ENCODE results near the gene PTP4A2. TPM values are rescaled to one million over a fixed set of nuclear protein-coding genes. Genes with fewer than 3 reads are reported as not detected.

Gene PTP4A2
- total RNA-seq, 4 donors from 2014 or later, result 127 to 184 (median 159) TPM

DNA sequence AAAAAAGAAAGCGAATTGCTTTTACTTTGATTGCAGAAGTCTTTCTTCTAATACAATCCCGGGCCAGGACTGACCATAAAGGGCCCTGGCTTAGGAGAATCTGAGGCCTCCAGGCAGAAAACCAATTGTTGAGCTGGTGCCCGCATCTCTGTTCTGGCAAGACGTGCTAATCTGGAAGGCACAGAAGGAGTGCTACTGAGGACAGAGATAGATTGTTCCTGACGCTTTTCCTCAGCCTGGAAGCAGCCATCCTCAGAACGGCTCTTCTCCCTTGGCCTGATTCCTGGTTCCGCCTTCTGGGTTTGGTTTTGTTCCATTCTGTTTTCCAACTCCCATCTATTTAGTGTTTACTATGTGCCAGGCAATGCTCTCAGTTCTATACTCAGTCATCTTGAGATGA is 77.6 kb downstream of the PTP4A2 start:
- DNase-seq (ENCODE audit: low spot score in 2 of 2), result no peak
- Histone ChIP-seq H3K9me3 (peaks cover 0 to 4% (median 0%) of the 10 kb centered on the region in 4 donors), H3K27me3 (no peaks in the 10 kb centered on the region), H3K36me3 (no peaks in the 10 kb centered on the region), H3K4me3 (no peak overlapping the region), H3K27ac (no peak overlapping the region), H3K4me1 (no peaks in the 10 kb centered on the region)
- 67 to 77% methylated on average over 7 of the region's 7 CpGs for WGBS, 2 donors
- TF ChIP-seq EP300 (IDR thresholded peaks at IDR 0.05) (no peak), POLR2A (IDR thresholded peaks at IDR 0.05) (no peak)
- TF ChIP-seq, protein P1, sequence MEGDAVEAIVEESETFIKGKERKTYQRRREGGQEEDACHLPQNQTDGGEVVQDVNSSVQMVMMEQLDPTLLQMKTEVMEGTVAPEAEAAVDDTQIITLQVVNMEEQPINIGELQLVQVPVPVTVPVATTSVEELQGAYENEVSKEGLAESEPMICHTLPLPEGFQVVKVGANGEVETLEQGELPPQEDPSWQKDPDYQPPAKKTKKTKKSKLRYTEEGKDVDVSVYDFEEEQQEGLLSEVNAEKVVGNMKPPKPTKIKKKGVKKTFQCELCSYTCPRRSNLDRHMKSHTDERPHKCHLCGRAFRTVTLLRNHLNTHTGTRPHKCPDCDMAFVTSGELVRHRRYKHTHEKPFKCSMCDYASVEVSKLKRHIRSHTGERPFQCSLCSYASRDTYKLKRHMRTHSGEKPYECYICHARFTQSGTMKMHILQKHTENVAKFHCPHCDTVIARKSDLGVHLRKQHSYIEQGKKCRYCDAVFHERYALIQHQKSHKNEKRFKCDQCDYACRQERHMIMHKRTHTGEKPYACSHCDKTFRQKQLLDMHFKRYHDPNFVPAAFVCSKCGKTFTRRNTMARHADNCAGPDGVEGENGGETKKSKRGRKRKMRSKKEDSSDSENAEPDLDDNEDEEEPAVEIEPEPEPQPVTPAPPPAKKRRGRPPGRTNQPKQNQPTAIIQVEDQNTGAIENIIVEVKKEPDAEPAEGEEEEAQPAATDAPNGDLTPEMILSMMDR (IDR thresholded peaks at IDR 0.05), result no peak

DNA sequence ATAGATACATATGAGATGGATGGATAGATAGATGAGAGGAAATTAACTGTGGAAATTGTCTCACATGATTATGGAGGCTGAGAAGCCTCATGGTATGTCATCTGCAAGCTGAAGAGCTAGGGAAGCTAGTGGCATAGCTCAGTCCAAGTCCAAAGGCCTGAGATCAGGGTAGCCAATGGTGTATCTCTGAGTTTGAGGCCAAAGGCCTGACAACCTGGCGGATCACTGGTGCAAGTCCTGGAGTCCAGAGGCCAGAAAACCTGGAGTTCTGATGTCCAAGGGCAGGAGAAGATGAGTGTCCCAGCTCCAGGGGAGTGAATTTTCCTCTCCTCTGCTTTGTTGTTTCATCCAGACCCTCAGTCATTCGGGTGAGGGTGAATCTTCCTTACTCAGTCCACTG is 78.4 kb downstream of the PTP4A2 start:
- Histone ChIP-seq H3K4me3 (no peak overlapping the region), H3K4me1 (no peaks in the 10 kb centered on the region), H3K27me3 (no peaks in the 10 kb centered on the region), H3K36me3 (no peaks in the 10 kb centered on the region), H3K9me3 (peaks cover 0 to 4% (median 0%) of the 10 kb centered on the region in 4 donors), H3K27ac (no peak overlapping the region)
- TF ChIP-seq POLR2A (IDR thresholded peaks at IDR 0.05) (no peak), EP300 (IDR thresholded peaks at IDR 0.05) (no peak)
- TF ChIP-seq, protein P1 (IDR thresholded peaks at IDR 0.05), result no peak
- WGBS, 2 donors, result 90 to 94% methylated on average over 2 of the region's 2 CpGs
- no peak for DNase-seq (ENCODE audit: low spot score in 2 of 2)

DNA sequence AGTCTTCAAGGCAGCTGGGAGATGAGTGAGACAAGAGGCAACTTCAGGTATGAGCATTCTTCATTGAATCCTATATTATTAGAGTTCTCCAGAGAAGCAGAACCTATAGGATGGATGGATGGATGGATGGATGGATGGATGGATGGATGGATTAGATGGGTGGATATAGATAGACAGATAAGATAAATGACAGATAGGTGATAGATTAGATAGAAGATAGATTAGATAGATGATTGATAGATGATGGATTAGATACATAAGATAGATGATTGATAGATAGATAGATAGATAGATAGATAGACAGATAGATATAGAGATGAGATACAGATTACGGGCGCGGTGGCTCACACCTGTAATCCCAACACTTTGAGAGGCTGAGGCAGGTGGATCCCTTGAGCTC is 79.1 kb downstream of the PTP4A2 start:
- Histone ChIP-seq H3K36me3 (no peaks in the 10 kb centered on the region), H3K27ac (no peak overlapping the region), H3K4me1 (no peaks in the 10 kb centered on the region), H3K4me3 (no peak overlapping the region), H3K9me3 (peaks cover 0 to 4% (median 0%) of the 10 kb centered on the region in 4 donors), H3K27me3 (no peaks in the 10 kb centered on the region)
- DNase-seq (ENCODE audit: low spot score in 2 of 2), result no peak
- WGBS, 2 donors, result 93 to 97% methylated on average over 3 of the region's 3 CpGs
- TF ChIP-seq, protein P1 (IDR thresholded peaks at IDR 0.05), result no peak
- TF ChIP-seq EP300 (IDR thresholded peaks at IDR 0.05) (no peak), POLR2A (IDR thresholded peaks at IDR 0.05) (no peak)

DNA sequence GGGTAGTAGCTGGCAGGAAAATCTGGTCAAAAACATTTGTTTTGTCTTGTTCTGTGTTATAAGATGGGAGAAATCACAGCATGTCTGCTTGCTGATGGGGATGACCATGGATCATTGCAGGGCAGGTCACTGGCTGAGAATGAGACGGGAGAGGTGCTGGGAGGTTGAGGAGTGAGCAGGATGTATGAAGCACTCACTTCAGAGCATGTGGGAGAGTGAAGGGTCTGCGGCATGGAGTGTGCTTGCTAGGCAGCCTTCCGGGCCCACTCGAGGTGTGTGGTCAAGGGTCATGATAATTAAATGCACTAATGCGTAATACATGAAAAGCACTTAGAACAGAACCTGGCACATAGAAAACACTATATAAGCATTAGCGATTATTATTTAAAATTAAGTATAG is 80.3 kb downstream of the PTP4A2 start:
- H3K4me3 ChIP-seq, result no peak overlapping the region
- 82 to 83% methylated on average over 6 of the region's 6 CpGs for WGBS, 2 donors
- no peak for TF ChIP-seq POLR2A (IDR thresholded peaks at IDR 0.05)
- TF ChIP-seq, protein P1 (IDR thresholded peaks at IDR 0.05), result no peak
- no peak for TF ChIP-seq EP300 (IDR thresholded peaks at IDR 0.05)

More for the DNA sequence above, 80.3 kb downstream of the PTP4A2 start:
- H3K4me1 ChIP-seq, result no peaks in the 10 kb centered on the region
- no peaks in the 10 kb centered on the region for H3K36me3 ChIP-seq
- H3K27ac ChIP-seq, result no peak overlapping the region
- H3K9me3 ChIP-seq, result no peaks in the 10 kb centered on the region
- no peaks in the 10 kb centered on the region for H3K27me3 ChIP-seq
- no peak for DNase-seq (ENCODE audit: low spot score in 2 of 2)

Other genes starting within 250 kb of the PTP4A2 start
- 100 to 1,000 TPM; 147 to 311 (median 212) TPM for gene COL16A1, start 234.4 kb downstream of the PTP4A2 start, total RNA-seq
- 10 to 100 TPM in 1 of 4 donors, 1 to 10 TPM in 3; 1.6 to 10.5 (median 4.1) TPM for gene ADGRB2, start 174.0 kb downstream of the PTP4A2 start, total RNA-seq
- 10 to 100 TPM in 1 of 4 donors, under 1 TPM in 2, not detected in 1; 0.42 to 14.1 (median 0.66) TPM for gene SPOCD1, start 122.3 kb downstream of the PTP4A2 start, total RNA-seq
- gene KHDRBS1, start 75.5 kb upstream of the PTP4A2 start, total RNA-seq, result 10 to 100 TPM; 61.5 to 92.6 (median 78.6) TPM
- gene TMEM39B, start 134.6 kb upstream of the PTP4A2 start, total RNA-seq, result 10 to 100 TPM in 2 of 4 donors, 1 to 10 TPM in 2; 3.7 to 13.2 (median 7.3) TPM
- gene KPNA6, start 169.7 kb upstream of the PTP4A2 start, total RNA-seq, result 10 to 100 TPM; 30.3 to 39.3 (median 33.5) TPM
- 10 to 100 TPM; 41.4 to 52.0 (median 49.5) TPM for gene TXLNA, start 241.3 kb upstream of the PTP4A2 start, total RNA-seq

Measured in tibial nerve (tissue), 4 donors.